Endodermal cell (in vitro differentiated cells): ENCODE measurements around the gene KRT1. TPM values are rescaled to one million over a fixed set of nuclear protein-coding genes. Genes with fewer than 3 reads are reported as not detected.

Experiments
- DNase-seq: peaks from one replicate; pipeline ENCODE4 v3.0.0-alpha.2; 2017
- H3K27ac ChIP-seq: 2 replicates; pipeline ENCODE4 v1.5.1; 2013; ENCODE audit warnings: mild to moderate bottlenecking, low read depth, low read length, moderate library complexity
- H3K27me3 ChIP-seq: 2 replicates; pipeline ENCODE4 v1.6.1; 2013; ENCODE audit warnings: mild to moderate bottlenecking, low read length, moderate library complexity; ENCODE audit not compliant: insufficient read depth, control insufficient read depth, poor library complexity, severe bottlenecking
- H3K36me3 ChIP-seq: 2 replicates; pipeline ENCODE4 v1.7.0; 2013; ENCODE audit warnings: mild to moderate bottlenecking, low read length, moderate library complexity; ENCODE audit not compliant: control insufficient read depth, insufficient read depth
- H3K4me1 ChIP-seq: one replicate; pipeline ENCODE4 v1.7.0; 2013; ENCODE audit warnings: low read length; ENCODE audit not compliant: control insufficient read depth, insufficient read depth
- H3K4me3 ChIP-seq: 2 replicates; pipeline ENCODE4 v1.5.1; 2013; ENCODE audit warnings: mild to moderate bottlenecking, low read length, moderate library complexity
- H3K9ac ChIP-seq: 2 replicates; pipeline ENCODE4 v1.6.1; 2013; ENCODE audit warnings: mild to moderate bottlenecking, low read length, moderate library complexity; ENCODE audit not compliant: poor library complexity, severe bottlenecking; ENCODE audit errors: extremely low read depth
- H3K9me3 ChIP-seq: 2 replicates; pipeline ENCODE4 v1.6.1; 2013; ENCODE audit warnings: mild to moderate bottlenecking, low read length, moderate library complexity; ENCODE audit not compliant: control insufficient read depth
- H3K27ac Mint-ChIP-seq: 2 replicates; pipeline ENCODE4 v1.8.0; 2020; ENCODE audit warnings: mixed read lengths
- H3K27me3 Mint-ChIP-seq: 2 replicates; pipeline ENCODE4 v1.8.0; 2021; ENCODE audit warnings: mild to moderate bottlenecking, mixed read lengths; ENCODE audit not compliant: insufficient read depth
- H3K36me3 Mint-ChIP-seq: 2 replicates; pipeline ENCODE4 v1.8.0; 2020; ENCODE audit warnings: low read depth, mixed read lengths
- H3K4me1 Mint-ChIP-seq: 2 replicates; pipeline ENCODE4 v1.8.0; 2020; ENCODE audit warnings: mixed read lengths
- H3K4me3 Mint-ChIP-seq: 2 replicates; pipeline ENCODE4 v1.8.0; 2020; ENCODE audit warnings: mild to moderate bottlenecking, moderate library complexity, mixed read lengths
- H3K9me3 Mint-ChIP-seq: 2 replicates; pipeline ENCODE4 v1.8.0; 2020; ENCODE audit warnings: mild to moderate bottlenecking, mixed read lengths
- CTCF ChIP-seq: fragments of 200-600 bp; sonication (generic); conservative IDR thresholded peaks from 2 replicates; pipeline ENCODE4 v1.5.0; 2021; ENCODE audit warnings: antibody characterized with exemption, mild to moderate bottlenecking
- whole genome bisulfite sequencing, 2 experiments: methylation state at CpG; one replicate each; pipeline versions ENCODE4 v1.1.5 to v1.1.7; 2013; ENCODE audit warnings: missing lambda C conversion rate in 2 of 2, mixed read lengths in 1 of 2; ENCODE audit not compliant: insufficient coverage in 1 of 2, insufficient read length in 1 of 2; 5-methylcytosine and 5-hydroxymethylcytosine counted together
- total RNA-seq, 2 donors: library from RNA; stranded (reverse); fragmentation: NEBNext Ultra II Directional in 1 of 2; extraction: Animal tissue kit (Norgen Biotek cat#: 25700) in 1 of 2; gene quantifications; 2 replicates in 1 of 2; 3 replicates in 1 of 2; pipeline ENCODE4 v1.2.1, GENCODE V29; 2021

The KRT1 gene
- total RNA-seq, 2 donors from 2014 or later = not detected

GRCh38 chr12:52682938-52683574, 2.8 kb upstream of the KRT1 start:
- Histone ChIP-seq H3K27me3 (peaks cover 62% of the 10 kb centered on the region), H3K9ac (no peak overlapping the region), H3K4me1 (no peaks in the 10 kb centered on the region), H3K36me3 (no peaks in the 10 kb centered on the region), H3K9me3 (no peaks in the 10 kb centered on the region), H3K4me3 (no peak overlapping the region), H3K27ac (no peak overlapping the region)
- H3K36me3 Mint-ChIP-seq = no peaks in the 10 kb centered on the region
- no peaks in the 10 kb centered on the region for H3K4me1 Mint-ChIP-seq
- H3K27ac Mint-ChIP-seq = no peak overlapping the region
- no peak for DNase-seq
- no peak for TF ChIP-seq CTCF
- no peaks in the 10 kb centered on the region for H3K9me3 Mint-ChIP-seq
- peaks cover 51% of the 10 kb centered on the region for H3K27me3 Mint-ChIP-seq
- 80 to 90% methylated on average over 2 to 4 of the region's 4 CpGs for WGBS, 2 experiments
- no peak overlapping the region for H3K4me3 Mint-ChIP-seq

- WGBS, 2 experiments = 98 to 100% methylated on average over 2 of the region's 2 CpGs
- no peak overlapping the region for H3K4me3 Mint-ChIP-seq
- no peak overlapping the region for H3K4me3 ChIP-seq
- TF ChIP-seq CTCF = no peak
- no peaks in the 10 kb centered on the region for H3K4me1 Mint-ChIP-seq
- DNase-seq = no peak
- H3K9me3 ChIP-seq = no peaks in the 10 kb centered on the region
- H3K27ac Mint-ChIP-seq = no peak overlapping the region
- H3K27me3 ChIP-seq = peaks cover 62% of the 10 kb centered on the region
- no peaks in the 10 kb centered on the region for H3K36me3 Mint-ChIP-seq
- no peak overlapping the region for H3K27ac ChIP-seq
- H3K9me3 Mint-ChIP-seq = no peaks in the 10 kb centered on the region
- no peak overlapping the region for H3K9ac ChIP-seq
- H3K36me3 ChIP-seq = no peaks in the 10 kb centered on the region
- H3K27me3 Mint-ChIP-seq = peaks cover 48% of the 10 kb centered on the region
- no peaks in the 10 kb centered on the region for H3K4me1 ChIP-seq
Observed at GRCh38 chr12:52682381-52682660, 2.1 kb upstream of the KRT1 start.

- Mint-ChIP-seq H3K36me3 (no peaks in the 10 kb centered on the region), H3K9me3 (no peaks in the 10 kb centered on the region), H3K4me3 (no peak overlapping the region), H3K27me3 (peaks cover 43% of the 10 kb centered on the region), H3K27ac (no peak overlapping the region), H3K4me1 (no peaks in the 10 kb centered on the region)
- H3K36me3 ChIP-seq = no peaks in the 10 kb centered on the region
- H3K27me3 ChIP-seq = peaks cover 63% of the 10 kb centered on the region
- H3K27ac ChIP-seq = no peak overlapping the region
- no peak for DNase-seq
- no peak overlapping the region for H3K4me3 ChIP-seq
- H3K9me3 ChIP-seq = no peaks in the 10 kb centered on the region
- no peaks in the 10 kb centered on the region for H3K4me1 ChIP-seq
- WGBS, 2 experiments = 93 to 95% methylated on average over 7 to 12 of the region's 12 CpGs
- no peak for TF ChIP-seq CTCF
- H3K9ac ChIP-seq = no peak overlapping the region
Observed at GRCh38 chr12:52681526-52682380, 1.5 kb upstream of the KRT1 start.
